Large intestine (tissue), 3 donors: ENCODE measurements around the gene APC2. TPM values are rescaled to one million over a fixed set of nuclear protein-coding genes. Genes with fewer than 3 reads are reported as not detected.
"Not testable (repeated sequence)": the region's sequence is repeated elsewhere in the genome, so short reads cannot be mapped to it uniquely, and the experiment has no call there.

Experiments used
- DNase-seq, 2 donors: peaks; one replicate each; pipeline versions ENCODE4 v3.0.0 to v3.0.0-alpha.2; 2013
- H3K27ac ChIP-seq: one replicate; pipeline ENCODE4 v1.5.1; 2013; ENCODE audit warnings: low read length
- H3K27me3 ChIP-seq: 2 replicates; pipeline ENCODE4 v1.6.1; 2013; ENCODE audit warnings: low read length; ENCODE audit not compliant: control insufficient read depth, insufficient read depth
- H3K36me3 ChIP-seq: 2 replicates; pipeline ENCODE4 v1.6.1; 2013; ENCODE audit warnings: low read length; ENCODE audit not compliant: control insufficient read depth, insufficient read depth
- H3K4me1 ChIP-seq: one replicate; pipeline ENCODE4 v1.6.1; 2013; ENCODE audit warnings: low read length; ENCODE audit not compliant: control insufficient read depth, insufficient read depth
- H3K4me3 ChIP-seq: one replicate; pipeline ENCODE4 v1.5.1; 2013; ENCODE audit warnings: low read length
- H3K9me3 ChIP-seq: one replicate; pipeline ENCODE4 v1.6.1; 2013; ENCODE audit warnings: mild to moderate bottlenecking, low read depth, low read length, moderate library complexity; ENCODE audit not compliant: control insufficient read depth
- WGBS: methylation state at CpG from one replicate; pipeline ENCODE4 v1.1.5; 2013; ENCODE audit warnings: low lambda C conversion rate; ENCODE audit not compliant: insufficient coverage; 5-methylcytosine and 5-hydroxymethylcytosine counted together
- polyA plus RNA-seq: library from polyadenylated mRNA; unstranded; fragments of 120-200 nt; gene quantifications from one replicate; pipeline ENCODE4 v1.2.1, GENCODE V29; 2013

Gene APC2
- polyA plus RNA-seq, 1 donor = 5.6 TPM

- H3K36me3 ChIP-seq = peaks cover 60% of the 10 kb centered on the region
- H3K4me1 ChIP-seq = peaks cover 50% of the 10 kb centered on the region
Observed at GRCh38 chr19:1417145-1417544, 32.8 kb upstream of the APC2 start.

GRCh38 chr19:1417681-1418495 is 32.0 kb upstream of the APC2 start:
- H3K9me3 ChIP-seq = peaks cover 6% of the 10 kb centered on the region
- H3K27ac ChIP-seq = peak overlapping the region; percentile 63
- H3K4me1 ChIP-seq = peaks cover 50% of the 10 kb centered on the region
- DNase-seq = peak in 1 of 2 donors; percentile 79
- H3K4me3 ChIP-seq = no peak overlapping the region
- WGBS = 43% methylated on average over 1 of the region's 30 CpGs
- H3K36me3 ChIP-seq = peaks cover 61% of the 10 kb centered on the region
- H3K27me3 ChIP-seq = no peaks in the 10 kb centered on the region

More at GRCh38 chr19:1417145-1417544, 32.8 kb upstream of the APC2 start:
- DNase-seq = no peak
- H3K4me3 ChIP-seq = no peak overlapping the region
- H3K27me3 ChIP-seq = no peaks in the 10 kb centered on the region
- peak overlapping the region; percentile 63 for H3K27ac ChIP-seq
- H3K9me3 ChIP-seq = peaks cover 6% of the 10 kb centered on the region
- no CpG with 5 or more reads among the region's 21 CpGs for WGBS

- Histone ChIP-seq H3K27me3 (no peaks in the 10 kb centered on the region), H3K4me3 (no peak overlapping the region), H3K27ac (peak overlapping the region; percentile 63), H3K36me3 (peaks cover 60% of the 10 kb centered on the region), H3K9me3 (peaks cover 7% of the 10 kb centered on the region), H3K4me1 (peaks cover 50% of the 10 kb centered on the region)
- WGBS = no CpG with 5 or more reads among the region's 13 CpGs
- DNase-seq = no peak
Observed at GRCh38 chr19:1418496-1418775, 31.5 kb upstream of the APC2 start.

GRCh38 chr19:1418951-1419738 is 30.8 kb upstream of the APC2 start:
- Histone ChIP-seq H3K4me1 (peaks cover 57% of the 10 kb centered on the region), H3K4me3 (no peak overlapping the region), H3K36me3 (peaks cover 62% of the 10 kb centered on the region), H3K9me3 (peaks cover 14% of the 10 kb centered on the region), H3K27me3 (no peaks in the 10 kb centered on the region), H3K27ac (peak overlapping the region; percentile 63)
- peak in 1 of 2 donors; percentile 55 for DNase-seq
- no CpG with 5 or more reads among the region's 21 CpGs for WGBS

GRCh38 chr19:1420085-1420484 is 29.8 kb upstream of the APC2 start:
- WGBS = no CpG with 5 or more reads among the region's 43 CpGs
- Histone ChIP-seq H3K9me3 (peaks cover 19% of the 10 kb centered on the region), H3K36me3 (peaks cover 68% of the 10 kb centered on the region), H3K4me1 (peaks cover 61% of the 10 kb centered on the region)
- H3K27me3 ChIP-seq, H3K27ac ChIP-seq, H3K4me3 ChIP-seq, DNase-seq: not testable (repeated sequence)

- no peak for DNase-seq
- Histone ChIP-seq H3K9me3 (peaks cover 19% of the 10 kb centered on the region), H3K4me1 (peaks cover 62% of the 10 kb centered on the region), H3K4me3 (no peak overlapping the region), H3K27ac (no peak overlapping the region), H3K36me3 (peaks cover 73% of the 10 kb centered on the region), H3K27me3 (no peaks in the 10 kb centered on the region)
- WGBS = no CpG with 5 or more reads among the region's 15 CpGs
Observed at GRCh38 chr19:1420590-1420989, 29.3 kb upstream of the APC2 start.

GRCh38 chr19:1421218-1421957 is 28.5 kb upstream of the APC2 start:
- H3K36me3 ChIP-seq = peaks cover 79% of the 10 kb centered on the region
- peaks cover 19% of the 10 kb centered on the region for H3K9me3 ChIP-seq
- H3K4me3 ChIP-seq = no peak overlapping the region
- DNase-seq = no peak
- peaks cover 59% of the 10 kb centered on the region for H3K4me1 ChIP-seq
- H3K27me3 ChIP-seq = no peaks in the 10 kb centered on the region
- WGBS = no CpG with 5 or more reads among the region's 37 CpGs
- H3K27ac ChIP-seq = no peak overlapping the region

GRCh38 chr19:1421958-1422305 is 28.0 kb upstream of the APC2 start:
- no peak for DNase-seq
- Histone ChIP-seq H3K9me3 (peaks cover 19% of the 10 kb centered on the region), H3K4me3 (no peak overlapping the region), H3K4me1 (peaks cover 54% of the 10 kb centered on the region), H3K27me3 (no peaks in the 10 kb centered on the region), H3K27ac (no peak overlapping the region), H3K36me3 (peaks cover 79% of the 10 kb centered on the region)
- WGBS = no CpG with 5 or more reads among the region's 22 CpGs

- no peak overlapping the region for H3K27ac ChIP-seq
- WGBS = 89% methylated on average over 4 of the region's 16 CpGs
- H3K4me3 ChIP-seq = no peak overlapping the region
- peaks cover 49% of the 10 kb centered on the region for H3K4me1 ChIP-seq
- peaks cover 19% of the 10 kb centered on the region for H3K9me3 ChIP-seq
- DNase-seq = no peak
- peaks cover 79% of the 10 kb centered on the region for H3K36me3 ChIP-seq
- no peaks in the 10 kb centered on the region for H3K27me3 ChIP-seq
Observed at GRCh38 chr19:1422360-1422759, 27.6 kb upstream of the APC2 start.

GRCh38 chr19:1422943-1423342 is 27.0 kb upstream of the APC2 start:
- no peaks in the 10 kb centered on the region for H3K27me3 ChIP-seq
- DNase-seq = no peak
- H3K27ac ChIP-seq = no peak overlapping the region
- no peak overlapping the region for H3K4me3 ChIP-seq
- 96% methylated on average over 4 of the region's 24 CpGs for WGBS
- H3K9me3 ChIP-seq = peaks cover 19% of the 10 kb centered on the region
- H3K4me1 ChIP-seq = peaks cover 43% of the 10 kb centered on the region
- peaks cover 81% of the 10 kb centered on the region for H3K36me3 ChIP-seq
